ENCODE data around the gene FAM98B.

DNA sequence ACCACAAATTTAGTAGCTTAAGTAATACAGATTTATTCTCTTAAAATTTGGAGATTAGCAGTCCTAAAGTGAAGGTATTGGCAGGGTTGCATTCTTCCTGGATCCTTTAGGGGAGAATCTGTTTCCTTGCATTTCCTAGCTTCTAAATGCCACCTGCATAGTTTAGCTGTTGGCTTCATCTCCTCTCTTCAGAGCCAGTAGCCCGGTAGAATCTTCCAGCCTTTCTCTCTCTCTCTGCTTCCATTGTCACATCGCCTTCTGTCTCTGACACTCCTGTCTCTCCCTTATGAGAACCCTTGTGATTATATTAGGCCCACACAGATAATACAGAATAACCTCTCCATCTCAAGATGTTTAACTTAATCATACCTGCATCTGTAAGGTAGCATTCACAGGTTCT lies 21.4 kb downstream of the FAM98B start:
- no peak for TF ChIP-seq POLR2A (IDR thresholded peaks at IDR 0.05; ENCODE audit: low read depth, low read length)
- TF ChIP-seq TAF1 (IDR thresholded peaks at IDR 0.05; ENCODE audit: low read depth, low read length), result no peak
- TF ChIP-seq POLR2AphosphoS5 (IDR thresholded peaks at IDR 0.05; ENCODE audit: low read depth, low read length), result no peak

Measured in GM12891 (cell line).